HL-60 (cell line): ENCODE data around the gene ROMO1.

ENCODE experiments used
- SPI1 ChIP-seq: IDR thresholded peaks from 2 replicates; pipeline ENCODE4 v1.6.1; 2012; ENCODE audit warnings: low read depth, mild to moderate bottlenecking, borderline replicate concordance
- TF ChIP-seq, protein P1 (sequence below): IDR thresholded peaks from one replicate; pipeline ENCODE4 v1.5.1; 2011; ENCODE audit warnings: low read length, control low read depth, inconsistent platforms; ENCODE audit not compliant: insufficient read depth

DNA sequence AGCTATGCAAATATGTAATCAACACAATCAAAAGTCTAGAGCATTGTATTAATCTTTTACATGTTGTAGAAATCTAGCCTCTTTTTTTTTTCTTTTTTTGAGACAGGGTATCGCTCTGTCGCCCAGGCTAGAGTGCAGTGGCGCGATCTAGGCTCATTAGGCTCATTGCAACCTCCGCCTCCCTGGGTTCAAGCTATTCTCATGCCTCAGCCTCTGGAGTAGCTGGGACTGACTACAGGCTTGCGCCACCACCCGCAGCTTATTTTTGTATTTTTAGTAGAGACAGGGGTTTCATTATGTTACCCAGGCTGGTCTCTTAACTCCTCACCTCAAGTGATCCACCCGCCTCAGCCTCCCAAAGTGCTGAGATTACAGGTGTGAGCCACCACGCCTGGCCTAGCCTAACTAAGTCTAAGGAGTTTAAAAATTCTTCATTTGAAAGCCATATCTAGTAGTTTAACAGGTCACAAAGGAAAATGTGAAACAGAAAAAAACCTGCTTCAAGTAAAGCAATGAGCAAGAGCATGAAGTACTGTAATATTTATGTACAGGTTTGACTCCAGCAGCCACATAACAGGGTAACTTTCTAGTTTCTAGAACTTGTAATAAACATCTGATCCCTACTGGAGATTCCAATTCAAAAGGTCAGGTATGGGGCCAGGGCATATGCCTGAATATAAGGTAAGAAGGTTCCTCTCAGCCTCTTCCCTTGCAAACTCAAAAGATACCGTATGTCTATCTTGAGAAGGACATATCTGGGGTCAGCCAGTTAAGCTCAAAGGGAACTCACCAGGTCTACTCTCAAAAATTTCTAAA, 38.9 kb upstream of the ROMO1 start:
- TF ChIP-seq, protein P1, sequence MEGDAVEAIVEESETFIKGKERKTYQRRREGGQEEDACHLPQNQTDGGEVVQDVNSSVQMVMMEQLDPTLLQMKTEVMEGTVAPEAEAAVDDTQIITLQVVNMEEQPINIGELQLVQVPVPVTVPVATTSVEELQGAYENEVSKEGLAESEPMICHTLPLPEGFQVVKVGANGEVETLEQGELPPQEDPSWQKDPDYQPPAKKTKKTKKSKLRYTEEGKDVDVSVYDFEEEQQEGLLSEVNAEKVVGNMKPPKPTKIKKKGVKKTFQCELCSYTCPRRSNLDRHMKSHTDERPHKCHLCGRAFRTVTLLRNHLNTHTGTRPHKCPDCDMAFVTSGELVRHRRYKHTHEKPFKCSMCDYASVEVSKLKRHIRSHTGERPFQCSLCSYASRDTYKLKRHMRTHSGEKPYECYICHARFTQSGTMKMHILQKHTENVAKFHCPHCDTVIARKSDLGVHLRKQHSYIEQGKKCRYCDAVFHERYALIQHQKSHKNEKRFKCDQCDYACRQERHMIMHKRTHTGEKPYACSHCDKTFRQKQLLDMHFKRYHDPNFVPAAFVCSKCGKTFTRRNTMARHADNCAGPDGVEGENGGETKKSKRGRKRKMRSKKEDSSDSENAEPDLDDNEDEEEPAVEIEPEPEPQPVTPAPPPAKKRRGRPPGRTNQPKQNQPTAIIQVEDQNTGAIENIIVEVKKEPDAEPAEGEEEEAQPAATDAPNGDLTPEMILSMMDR = no peak
- no peak for TF ChIP-seq SPI1
